ENCODE measurements around the gene SLC7A1. TPM values are rescaled to one million over a fixed set of nuclear protein-coding genes. Genes with fewer than 3 reads are reported as not detected.

Gene SLC7A1
- total RNA-seq, 1 donor from 2014 or later, result 138 TPM

- Mint-ChIP-seq H3K27ac (peak overlapping the region; percentile 4), H3K9me3 (no peaks in the 10 kb centered on the region), H3K27me3 (no peaks in the 10 kb centered on the region), H3K4me3 (no peak overlapping the region), H3K4me1 (peaks cover 32% of the 10 kb centered on the region), H3K36me3 (ENCODE audit: low read depth) (peaks cover 4% of the 10 kb centered on the region)
- intact Hi-C loops (cut with micrococcal nuclease), result no loop called here
- DNase-seq, result no peak
Measured at GRCh38 chr13:29563941-29564340, 31.5 kb downstream of the SLC7A1 start.

DNA sequence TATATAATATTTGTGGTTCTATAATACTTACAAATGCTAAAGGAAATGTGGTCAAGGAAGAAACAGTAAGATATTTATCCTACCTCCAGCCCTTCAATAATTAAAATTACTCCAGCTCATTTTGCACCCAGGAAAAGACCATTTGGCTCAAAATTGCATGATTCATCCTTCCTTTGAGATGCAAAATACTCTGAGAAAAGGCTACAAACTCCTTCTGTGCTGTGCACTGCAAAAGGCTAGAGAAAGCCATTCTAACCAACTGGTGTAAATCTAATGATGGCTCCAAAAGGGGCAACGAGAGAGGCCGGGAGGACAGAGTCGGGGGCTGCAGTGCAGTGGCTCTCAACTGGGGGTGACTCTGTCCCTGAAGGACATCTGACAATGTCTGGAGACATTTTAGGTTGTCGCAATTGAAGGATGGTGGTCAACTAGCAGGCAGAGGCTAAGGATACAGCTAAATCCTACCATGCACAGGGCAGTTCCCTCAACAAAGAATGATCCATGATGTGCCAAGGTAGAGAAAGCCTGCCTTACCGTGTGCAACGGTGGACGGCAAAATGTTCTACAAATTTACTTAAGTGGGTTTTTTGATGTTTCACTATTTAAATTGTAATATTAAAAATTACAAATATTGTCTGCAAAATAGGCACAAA lies 32.6 kb downstream of the SLC7A1 start:
- H3K4me1 Mint-ChIP-seq, result peaks cover 28% of the 10 kb centered on the region
- peaks cover 4% of the 10 kb centered on the region for H3K36me3 Mint-ChIP-seq (ENCODE audit: low read depth)
- intact Hi-C loops (cut with micrococcal nuclease), result no loop called here
- H3K27me3 Mint-ChIP-seq, result no peaks in the 10 kb centered on the region
- no peak overlapping the region for H3K4me3 Mint-ChIP-seq
- DNase-seq, result no peak
- H3K27ac Mint-ChIP-seq, result no peak overlapping the region
- H3K9me3 Mint-ChIP-seq, result no peaks in the 10 kb centered on the region

DNA sequence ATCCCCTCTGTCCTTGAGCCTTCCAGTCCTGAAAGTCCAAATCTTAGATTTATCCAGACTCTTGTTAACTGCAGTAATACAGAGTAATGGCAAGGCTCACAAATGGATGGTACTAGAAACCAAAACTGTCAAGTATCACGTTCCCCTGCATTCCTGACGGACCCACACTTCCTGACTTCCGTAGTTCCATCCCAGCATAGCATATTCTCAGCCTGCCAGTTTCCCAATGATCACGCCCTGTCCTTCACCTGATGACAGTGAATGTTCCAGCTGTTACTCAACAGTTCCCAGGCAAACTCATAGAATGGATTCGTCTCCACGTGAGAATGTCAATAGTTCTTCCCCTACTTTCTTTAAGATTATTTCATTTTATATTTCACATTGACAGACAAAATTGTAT lies 33.6 kb downstream of the SLC7A1 start:
- no peak overlapping the region for H3K4me3 Mint-ChIP-seq
- H3K27me3 Mint-ChIP-seq, result no peaks in the 10 kb centered on the region
- no peak for DNase-seq
- no peaks in the 10 kb centered on the region for H3K9me3 Mint-ChIP-seq
- H3K27ac Mint-ChIP-seq, result no peak overlapping the region
- H3K4me1 Mint-ChIP-seq, result peaks cover 32% of the 10 kb centered on the region
- peaks cover 9% of the 10 kb centered on the region for H3K36me3 Mint-ChIP-seq (ENCODE audit: low read depth)
- intact Hi-C loops (cut with micrococcal nuclease), result no loop called here

GRCh38 chr13:29556742-29557141 lies 38.7 kb downstream of the SLC7A1 start:
- Mint-ChIP-seq H3K4me3 (no peak overlapping the region), H3K36me3 (ENCODE audit: low read depth) (peaks cover 31% of the 10 kb centered on the region), H3K9me3 (no peaks in the 10 kb centered on the region), H3K4me1 (peaks cover 17% of the 10 kb centered on the region), H3K27ac (no peak overlapping the region), H3K27me3 (no peaks in the 10 kb centered on the region)
- DNase-seq, result no peak
- intact Hi-C loops (cut with micrococcal nuclease), result no loop called here

GRCh38 chr13:29551214-29551613 lies 44.3 kb downstream of the SLC7A1 start:
- no peak overlapping the region for H3K27ac Mint-ChIP-seq
- intact Hi-C loops (cut with micrococcal nuclease), result no loop called here
- H3K27me3 Mint-ChIP-seq, result no peaks in the 10 kb centered on the region
- H3K9me3 Mint-ChIP-seq, result no peaks in the 10 kb centered on the region
- H3K4me3 Mint-ChIP-seq, result no peak overlapping the region
- DNase-seq, result no peak
- H3K36me3 Mint-ChIP-seq (ENCODE audit: low read depth), result peaks cover 54% of the 10 kb centered on the region
- peaks cover 15% of the 10 kb centered on the region for H3K4me1 Mint-ChIP-seq

GRCh38 chr13:29550430-29550988 lies 45.0 kb downstream of the SLC7A1 start:
- no peak overlapping the region for H3K27ac Mint-ChIP-seq
- no peak for DNase-seq
- H3K36me3 Mint-ChIP-seq (ENCODE audit: low read depth), result peaks cover 59% of the 10 kb centered on the region
- intact Hi-C loops (cut with micrococcal nuclease), result no loop called here
- H3K27me3 Mint-ChIP-seq, result no peaks in the 10 kb centered on the region
- no peak overlapping the region for H3K4me3 Mint-ChIP-seq
- H3K9me3 Mint-ChIP-seq, result no peaks in the 10 kb centered on the region
- peaks cover 15% of the 10 kb centered on the region for H3K4me1 Mint-ChIP-seq

- H3K9me3 Mint-ChIP-seq, result no peaks in the 10 kb centered on the region
- H3K27ac Mint-ChIP-seq, result no peak overlapping the region
- DNase-seq, result no peak
- H3K4me3 Mint-ChIP-seq, result no peak overlapping the region
- H3K4me1 Mint-ChIP-seq, result peaks cover 20% of the 10 kb centered on the region
- no peaks in the 10 kb centered on the region for H3K27me3 Mint-ChIP-seq
- intact Hi-C loops (cut with micrococcal nuclease), result no loop called here
- peaks cover 52% of the 10 kb centered on the region for H3K36me3 Mint-ChIP-seq (ENCODE audit: low read depth)
Measured at GRCh38 chr13:29548722-29549121, 46.8 kb downstream of the SLC7A1 start.

- peaks cover 40% of the 10 kb centered on the region for H3K36me3 Mint-ChIP-seq (ENCODE audit: low read depth)
- H3K9me3 Mint-ChIP-seq, result no peaks in the 10 kb centered on the region
- no peak overlapping the region for H3K27ac Mint-ChIP-seq
- intact Hi-C loops (cut with micrococcal nuclease), result no loop called here
- H3K4me3 Mint-ChIP-seq, result no peak overlapping the region
- H3K4me1 Mint-ChIP-seq, result peaks cover 31% of the 10 kb centered on the region
- no peak for DNase-seq
- no peaks in the 10 kb centered on the region for H3K27me3 Mint-ChIP-seq
Measured at GRCh38 chr13:29547153-29547552, 48.3 kb downstream of the SLC7A1 start.

DNA sequence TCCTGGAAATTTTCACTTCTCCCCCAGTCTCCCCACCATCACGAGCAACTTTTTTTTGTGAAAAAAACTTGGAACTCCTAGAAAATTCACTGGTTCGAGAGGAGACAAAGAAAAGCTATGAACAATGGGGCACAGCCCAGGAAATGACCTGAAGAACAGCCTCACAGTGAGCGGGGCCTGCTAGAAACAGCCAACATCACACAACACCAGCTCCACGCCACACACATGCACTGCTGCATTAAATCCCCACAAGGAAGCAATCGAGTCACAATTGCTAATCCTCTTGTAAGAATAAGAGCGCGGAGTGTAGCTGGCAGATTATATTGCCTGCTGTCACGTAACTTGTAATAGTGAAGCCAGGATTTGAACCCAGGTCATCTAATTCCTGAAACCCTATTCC lies 48.8 kb downstream of the SLC7A1 start:
- DNase-seq, result no peak
- H3K4me3 Mint-ChIP-seq, result no peak overlapping the region
- H3K27me3 Mint-ChIP-seq, result no peaks in the 10 kb centered on the region
- intact Hi-C loops (cut with micrococcal nuclease), result no loop called here
- peaks cover 27% of the 10 kb centered on the region for H3K4me1 Mint-ChIP-seq
- peaks cover 36% of the 10 kb centered on the region for H3K36me3 Mint-ChIP-seq (ENCODE audit: low read depth)
- H3K27ac Mint-ChIP-seq, result no peak overlapping the region
- no peaks in the 10 kb centered on the region for H3K9me3 Mint-ChIP-seq

- DNase-seq, result no peak
- no peaks in the 10 kb centered on the region for H3K9me3 Mint-ChIP-seq
- H3K4me1 Mint-ChIP-seq, result peaks cover 32% of the 10 kb centered on the region
- no peak overlapping the region for H3K4me3 Mint-ChIP-seq
- peak overlapping the region; percentile 51 for H3K27ac Mint-ChIP-seq
- intact Hi-C loops (cut with micrococcal nuclease), result no loop called here
- peaks cover 35% of the 10 kb centered on the region for H3K36me3 Mint-ChIP-seq (ENCODE audit: low read depth)
- H3K27me3 Mint-ChIP-seq, result no peaks in the 10 kb centered on the region
Measured at GRCh38 chr13:29545988-29546387, 49.5 kb downstream of the SLC7A1 start.

GRCh38 chr13:29543230-29544215 lies 52.0 kb downstream of the SLC7A1 start:
- intact Hi-C loops (cut with micrococcal nuclease), result loop anchor here (5.0 kb wide), 1 partner anchor 49 kb away; no protein-coding TSS in a partner anchor
- peak overlapping the region; percentile 87 for H3K27ac Mint-ChIP-seq
- DNase-seq, result peak; percentile 61
- no peaks in the 10 kb centered on the region for H3K9me3 Mint-ChIP-seq
- H3K36me3 Mint-ChIP-seq (ENCODE audit: low read depth), result peaks cover 27% of the 10 kb centered on the region
- no peak overlapping the region for H3K4me3 Mint-ChIP-seq
- H3K4me1 Mint-ChIP-seq, result peaks cover 36% of the 10 kb centered on the region
- H3K27me3 Mint-ChIP-seq, result no peaks in the 10 kb centered on the region

GRCh38 chr13:29542381-29542780 lies 53.1 kb downstream of the SLC7A1 start:
- peaks cover 26% of the 10 kb centered on the region for H3K36me3 Mint-ChIP-seq (ENCODE audit: low read depth)
- no peaks in the 10 kb centered on the region for H3K27me3 Mint-ChIP-seq
- intact Hi-C loops (cut with micrococcal nuclease), result loop anchor here (5.0 kb wide), 1 partner anchor 50 kb away; no protein-coding TSS in a partner anchor
- no peak for DNase-seq
- H3K27ac Mint-ChIP-seq, result peak overlapping the region; percentile 56
- no peaks in the 10 kb centered on the region for H3K9me3 Mint-ChIP-seq
- no peak overlapping the region for H3K4me3 Mint-ChIP-seq
- H3K4me1 Mint-ChIP-seq, result peaks cover 41% of the 10 kb centered on the region

GRCh38 chr13:29541400-29541799 lies 54.1 kb downstream of the SLC7A1 start:
- Mint-ChIP-seq H3K4me1 (peaks cover 41% of the 10 kb centered on the region), H3K4me3 (peak overlapping the region; percentile 26), H3K27me3 (no peaks in the 10 kb centered on the region), H3K9me3 (no peaks in the 10 kb centered on the region), H3K36me3 (ENCODE audit: low read depth) (peaks cover 26% of the 10 kb centered on the region), H3K27ac (peak overlapping the region; percentile 74)
- DNase-seq, result no peak
- intact Hi-C loops (cut with micrococcal nuclease), result loop anchor here (5.0 kb wide), 1 partner anchor 51 kb away; no protein-coding TSS in a partner anchor

- H3K9me3 Mint-ChIP-seq, result no peaks in the 10 kb centered on the region
- peak overlapping the region; percentile 74 for H3K27ac Mint-ChIP-seq
- DNase-seq, result no peak
- peaks cover 41% of the 10 kb centered on the region for H3K4me1 Mint-ChIP-seq
- peak overlapping the region; percentile 26 for H3K4me3 Mint-ChIP-seq
- no peaks in the 10 kb centered on the region for H3K27me3 Mint-ChIP-seq
- H3K36me3 Mint-ChIP-seq (ENCODE audit: low read depth), result peaks cover 30% of the 10 kb centered on the region
- intact Hi-C loops (cut with micrococcal nuclease), result loop anchor here (5.0 kb wide), 1 partner anchor 52 kb away; no protein-coding TSS in a partner anchor
Measured at GRCh38 chr13:29540799-29541198, 54.7 kb downstream of the SLC7A1 start.

Data from activated CD4-positive, alpha-beta T cell treated with anti-CD3 and anti-CD28 coated beads, Interleukin-2, amount 10 ng/mL, durations not matched to agents 24 days and 14 days (primary cell).